GM18511 (cell line): ENCODE data around the gene SLC9C2.
"Not testable (repeated sequence)": the region's sequence is repeated elsewhere in the genome, so short reads cannot be mapped to it uniquely, and the experiment has no call there.

ENCODE experiments used
- ATAC-seq: cut with Tn5 transposase; IDR thresholded peaks from one replicate; pipeline ENCODE4 v1.9.1; 2021; ENCODE audit warnings: mild to moderate bottlenecking, moderate library complexity; ENCODE audit not compliant: unreplicated experiment

SLC9C2 gene

GRCh38 chr1:173462666-173463065 lies 140.2 kb downstream of the SLC9C2 start:
- not testable (repeated sequence) for ATAC-seq

GRCh38 chr1:173459885-173460284 lies 143.0 kb downstream of the SLC9C2 start:
- no peak for ATAC-seq

DNA sequence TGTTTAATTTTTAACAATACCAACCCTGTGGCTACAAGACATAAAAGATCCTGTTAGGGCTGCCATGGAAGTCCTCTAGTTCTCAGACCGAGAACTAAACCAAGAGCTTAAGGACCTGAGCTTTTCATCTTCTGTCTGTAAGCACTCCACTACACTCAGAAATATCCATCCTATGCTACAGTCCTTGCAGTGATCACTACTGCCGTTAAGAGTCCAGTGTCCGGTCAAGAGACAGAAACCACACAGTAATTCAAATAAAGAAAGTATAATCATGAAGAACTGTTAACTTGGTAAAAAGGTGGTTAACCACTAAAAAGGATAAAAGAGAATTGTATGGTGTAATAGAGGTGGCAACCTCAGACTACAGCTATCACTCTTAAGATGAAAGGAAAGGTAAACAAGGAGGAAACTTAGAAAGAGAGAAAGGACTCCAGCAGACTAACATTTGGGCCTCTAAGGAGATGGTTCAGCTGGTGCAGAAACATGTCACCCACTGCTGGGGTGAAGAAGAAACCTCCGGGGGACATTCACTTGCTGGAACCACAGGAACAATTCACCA lies 147.8 kb downstream of the SLC9C2 start:
- no peak for ATAC-seq

DNA sequence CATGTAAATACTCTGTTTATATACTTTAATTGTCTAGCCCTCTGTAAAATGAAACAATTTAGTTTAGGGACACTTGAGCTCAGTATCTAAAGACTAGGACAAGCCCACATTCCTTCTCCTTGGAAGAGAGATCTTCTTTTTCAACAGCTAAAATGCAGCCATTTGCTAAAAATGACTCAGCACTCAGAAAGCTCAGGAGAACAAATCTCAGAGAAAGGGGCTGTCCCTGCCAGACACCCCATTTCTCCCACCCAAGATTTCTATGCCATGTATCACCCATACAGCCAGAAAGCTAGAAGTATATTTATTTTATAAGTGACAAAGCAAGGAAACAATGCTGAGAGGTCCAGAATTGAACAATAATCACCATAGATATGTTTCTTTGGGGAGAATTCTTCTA lies 148.9 kb downstream of the SLC9C2 start:
- ATAC-seq: no peak

GRCh38 chr1:173451981-173452380 lies 150.9 kb downstream of the SLC9C2 start:
- no peak for ATAC-seq
